Activated CD4-positive, alpha-beta memory T cell treated with anti-CD3 and anti-CD28 coated beads for 36 hours (primary cell): ENCODE results near the gene ADAMTSL4. TPM values are rescaled to one million over a fixed set of nuclear protein-coding genes. Genes with fewer than 3 reads are reported as not detected.
A peak's percentile ranks its signal among the peaks of the same experiment; 100 is the strongest.

Source experiments
- CTCF ChIA-PET: fragments of 350-600 bp; sonication (Branson Sonifier 250); formaldehyde crosslinking; loops from one replicate; lab custom pipeline; 2021; ENCODE audit warnings: antibody characterized with exemption, inconsistent platforms; lab: Charles Lee
- POLR2A ChIA-PET: fragments of 350-600 bp; sonication (Branson Sonifier 250); formaldehyde crosslinking; loops from one replicate; lab custom pipeline; 2021; ENCODE audit warnings: antibody characterized with exemption; lab: Charles Lee
- DNase-seq: peaks from one replicate; pipeline ENCODE4 v3.0.0-alpha.2; 2020
- H3K27ac Mint-ChIP-seq: one replicate; pipeline ENCODE4 v1.8.0; 2021; ENCODE audit warnings: mixed read lengths
- H3K27me3 Mint-ChIP-seq: one replicate; pipeline ENCODE4 v1.8.0; 2021; ENCODE audit warnings: mixed read lengths
- H3K36me3 Mint-ChIP-seq: one replicate; pipeline ENCODE4 v1.8.0; 2021; ENCODE audit warnings: mixed read lengths
- H3K4me1 Mint-ChIP-seq: one replicate; pipeline ENCODE4 v1.8.0; 2021; ENCODE audit warnings: low read depth, mixed read lengths
- H3K4me3 Mint-ChIP-seq: one replicate; pipeline ENCODE4 v1.8.0; 2021; ENCODE audit warnings: mild to moderate bottlenecking, mixed read lengths
- H3K9me3 Mint-ChIP-seq: one replicate; pipeline ENCODE4 v1.8.0; 2021; ENCODE audit warnings: mixed read lengths
- intact Hi-C: fragments of 100-400 bp; cut with micrococcal nuclease; formaldehyde crosslinking; loops from one replicate; pipeline ENCODE4 v1.15.1; 2023
- total RNA-seq, 2 experiments: library from RNA; stranded (reverse); gene quantifications; one replicate each; pipeline ENCODE4 v1.2.3, GENCODE V29; 2021

The ADAMTSL4 gene
- total RNA-seq, result 1 to 10 TPM; 1.1 TPM

DNA sequence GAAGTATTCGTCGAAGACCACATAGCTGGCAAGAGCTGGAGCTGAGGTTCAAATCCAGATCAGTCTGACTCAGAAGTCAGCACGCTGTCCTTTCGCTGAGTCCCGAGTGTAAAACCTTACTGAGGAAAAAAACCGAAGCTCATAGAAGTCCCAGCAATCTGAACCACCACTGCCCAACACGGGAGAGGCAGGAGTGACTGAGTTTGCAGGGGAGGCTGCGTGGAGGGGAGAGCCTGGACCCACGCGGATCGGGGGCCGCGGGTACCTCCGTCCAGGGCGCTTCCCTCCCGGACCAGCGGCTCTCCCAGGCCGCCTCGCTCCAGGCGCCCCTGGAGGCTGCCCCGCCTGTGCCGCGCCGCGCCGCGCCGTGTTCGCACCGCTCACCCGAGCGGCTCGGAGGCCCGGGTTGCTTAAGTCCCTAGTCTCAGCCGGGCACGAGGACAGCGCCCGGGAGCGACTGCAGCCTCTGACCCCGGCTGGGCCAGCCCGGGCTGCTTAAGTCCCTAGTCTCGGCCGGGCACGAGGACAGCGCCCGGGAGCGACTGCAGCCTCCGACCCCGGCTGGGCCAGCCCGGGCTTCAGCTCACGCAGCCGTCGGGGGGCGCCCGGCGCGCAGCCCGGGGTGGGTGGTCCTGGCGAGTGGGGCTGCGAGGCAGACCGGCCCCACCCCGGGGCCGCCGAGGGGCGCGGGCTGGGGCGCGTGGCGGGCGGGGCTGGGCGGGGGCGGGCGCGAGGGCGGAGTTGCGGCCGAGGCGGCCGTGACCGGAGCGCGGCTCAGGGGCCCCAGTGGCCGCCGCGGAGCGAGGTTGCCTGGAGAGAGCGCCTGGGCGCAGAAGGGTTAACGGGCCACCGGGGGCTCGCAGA, at the start of gene ADAMTSL4:
ADAMTSL4 (plus strand) TSS at position 777 of the 864 bp plus-strand sequence. CDS start 2,881 bp downstream, outside the sequence.
- Mint-ChIP-seq H3K4me3 (peak within 1 kb of the TSS; percentile 70), H3K36me3 (no peaks in the 10 kb centered on the region), H3K27me3 (peaks cover 30% of the 10 kb centered on the region), H3K4me1 (peaks cover 30% of the 10 kb centered on the region), H3K27ac (no peak within 1 kb of the TSS), H3K9me3 (no peaks in the 10 kb centered on the region)
- CTCF ChIA-PET, result interaction anchor here (0.7 to 6.3 kb wide), 6 partner anchors 12 to 392 kb away, joined by 3 to 51 read pairs (median 6); partner anchors contain the start of gene FALEC
- DNase-seq, result peak; percentile 56
- POLR2A ChIA-PET, result interaction anchor here (1.0 to 1.6 kb wide), 4 partner anchors 14 to 79 kb away, joined by 3 to 5 read pairs (median 3); partner anchors contain the start of gene FALEC
- intact Hi-C loops, result no loop called here

GRCh38 chr1:150505431-150505830, 43.8 kb upstream of the ADAMTSL4 start:
- H3K27me3 Mint-ChIP-seq, result no peaks in the 10 kb centered on the region
- no peak overlapping the region for H3K4me3 Mint-ChIP-seq
- H3K4me1 Mint-ChIP-seq, result peaks cover 3% of the 10 kb centered on the region
- H3K36me3 Mint-ChIP-seq, result peaks cover 23% of the 10 kb centered on the region
- ChIA-PET POLR2A (no interaction called here), CTCF (no interaction called here)
- no peak overlapping the region for H3K27ac Mint-ChIP-seq
- intact Hi-C loops, result no loop called here
- no peaks in the 10 kb centered on the region for H3K9me3 Mint-ChIP-seq
- no peak for DNase-seq

DNA sequence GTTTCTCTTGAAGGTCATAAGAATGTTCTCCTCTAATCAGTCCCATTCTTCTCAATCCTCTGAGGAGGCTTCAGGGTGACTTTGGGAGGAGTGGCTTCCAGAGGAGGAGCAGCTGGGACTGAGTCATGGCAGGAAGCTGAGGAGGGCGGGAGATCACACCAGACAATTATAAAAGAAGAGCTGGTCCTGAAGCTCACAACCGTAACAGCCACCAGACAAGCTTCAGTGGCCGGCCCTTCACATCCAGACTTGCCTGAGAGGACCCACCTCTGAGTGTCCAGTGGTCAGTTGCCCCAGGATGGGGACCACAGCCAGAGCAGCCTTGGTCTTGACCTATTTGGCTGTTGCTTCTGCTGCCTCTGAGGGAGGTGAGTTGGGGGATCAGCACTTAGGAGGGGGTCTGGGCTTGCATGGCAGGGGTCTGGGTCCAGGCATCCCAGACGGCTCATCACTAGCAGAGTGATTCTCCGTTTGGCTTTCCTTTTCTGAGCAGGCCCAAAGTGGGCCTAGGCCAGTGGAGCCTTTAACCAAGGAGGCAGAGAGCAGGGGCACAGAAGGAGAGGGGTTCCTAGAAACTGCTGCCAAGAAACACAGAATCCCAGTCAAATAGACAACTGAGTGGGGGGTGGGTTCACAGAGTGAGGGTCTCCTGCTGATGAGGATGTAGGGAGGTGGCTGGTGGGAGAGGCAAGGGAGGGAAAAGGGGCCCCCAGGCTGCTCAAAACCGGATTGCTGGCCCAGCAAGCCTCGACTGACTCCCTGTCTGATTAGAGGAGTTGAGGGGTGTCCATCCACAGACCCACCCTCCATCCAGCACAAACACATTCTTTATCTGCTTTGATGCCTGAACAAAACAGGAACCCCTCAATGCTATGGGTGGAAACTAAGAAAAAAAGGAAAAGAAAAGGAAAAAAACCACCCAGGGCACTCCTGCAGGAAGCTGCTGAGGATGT, 41.0 kb upstream of the ADAMTSL4 start, which contains the start of gene ECM1:
ECM1 (plus strand) TSS at position 198 of the 953 bp plus-strand sequence; CDS start at position 299, 101 bp downstream.
- Mint-ChIP-seq H3K4me1 (peaks cover 3% of the 10 kb centered on the region), H3K36me3 (peaks cover 21% of the 10 kb centered on the region), H3K27ac (no peak within 1 kb of the TSS), H3K4me3 (no peak within 1 kb of the TSS), H3K9me3 (no peaks in the 10 kb centered on the region), H3K27me3 (no peaks in the 10 kb centered on the region)
- ChIA-PET POLR2A (no interaction called here), CTCF (no interaction called here)
- no peak for DNase-seq
- intact Hi-C loops, result no loop called here

DNA sequence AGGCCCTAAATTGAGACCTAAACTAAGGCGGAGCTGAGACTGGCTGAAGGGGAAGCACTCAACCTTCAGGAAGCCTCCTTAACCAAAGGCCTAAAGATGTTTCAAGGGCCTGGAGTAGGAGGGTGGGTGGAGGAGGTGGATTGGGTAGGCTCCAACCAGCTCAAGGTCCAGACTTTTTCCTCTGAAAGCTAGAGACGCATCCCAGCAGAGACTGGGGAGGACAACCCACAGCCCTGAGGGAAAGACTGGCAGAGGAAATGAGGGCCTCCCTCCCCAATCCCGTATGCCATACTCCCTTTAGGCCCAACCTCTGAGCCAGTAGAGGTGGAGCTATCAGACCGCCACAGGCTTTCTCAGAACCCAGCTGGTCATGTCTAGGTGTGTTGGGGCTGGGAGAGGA, 40.2 kb upstream of the ADAMTSL4 start:
- H3K27ac Mint-ChIP-seq, result no peak overlapping the region
- no peak for DNase-seq
- H3K27me3 Mint-ChIP-seq, result no peaks in the 10 kb centered on the region
- no peak overlapping the region for H3K4me3 Mint-ChIP-seq
- peaks cover 20% of the 10 kb centered on the region for H3K36me3 Mint-ChIP-seq
- H3K4me1 Mint-ChIP-seq, result peaks cover 3% of the 10 kb centered on the region
- no peaks in the 10 kb centered on the region for H3K9me3 Mint-ChIP-seq
- ChIA-PET POLR2A (no interaction called here), CTCF (no interaction called here)
- intact Hi-C loops, result no loop called here

GRCh38 chr1:150511551-150511950, 37.7 kb upstream of the ADAMTSL4 start:
- CTCF ChIA-PET, result no interaction called here
- H3K9me3 Mint-ChIP-seq, result no peaks in the 10 kb centered on the region
- H3K36me3 Mint-ChIP-seq, result peaks cover 9% of the 10 kb centered on the region
- no peak for DNase-seq
- POLR2A ChIA-PET, result no interaction called here
- H3K4me3 Mint-ChIP-seq, result no peak overlapping the region
- no peak overlapping the region for H3K27ac Mint-ChIP-seq
- no peaks in the 10 kb centered on the region for H3K27me3 Mint-ChIP-seq
- H3K4me1 Mint-ChIP-seq, result peaks cover 11% of the 10 kb centered on the region
- intact Hi-C loops, result loop anchor here (10.0 kb wide), 1 partner anchor 257 kb away; the partner anchor contains the start of gene CA14

- peaks cover 4% of the 10 kb centered on the region for H3K36me3 Mint-ChIP-seq
- H3K4me1 Mint-ChIP-seq, result peaks cover 14% of the 10 kb centered on the region
- DNase-seq, result no peak
- intact Hi-C loops, result loop anchor here (10.0 kb wide), 1 partner anchor 257 kb away; the partner anchor contains the start of gene CA14
- H3K9me3 Mint-ChIP-seq, result no peaks in the 10 kb centered on the region
- H3K27ac Mint-ChIP-seq, result no peak overlapping the region
- ChIA-PET POLR2A (no interaction called here), CTCF (interaction anchor here (0.6 kb wide), 1 partner anchor 12 kb away, joined by 3 read pairs; no protein-coding TSS in a partner anchor)
- no peaks in the 10 kb centered on the region for H3K27me3 Mint-ChIP-seq
- no peak overlapping the region for H3K4me3 Mint-ChIP-seq
These were observed 37.1 kb upstream of the ADAMTSL4 start for GRCh38 chr1:150511985-150512660.

GRCh38 chr1:150512846-150513245, 36.4 kb upstream of the ADAMTSL4 start:
- H3K4me3 Mint-ChIP-seq, result no peak overlapping the region
- POLR2A ChIA-PET, result no interaction called here
- intact Hi-C loops, result loop anchor here (10.0 kb wide), 1 partner anchor 258 kb away; the partner anchor contains the start of gene CA14
- H3K9me3 Mint-ChIP-seq, result no peaks in the 10 kb centered on the region
- DNase-seq, result no peak
- H3K27me3 Mint-ChIP-seq, result no peaks in the 10 kb centered on the region
- H3K36me3 Mint-ChIP-seq, result no peaks in the 10 kb centered on the region
- no peak overlapping the region for H3K27ac Mint-ChIP-seq
- CTCF ChIA-PET, result no interaction called here
- H3K4me1 Mint-ChIP-seq, result peaks cover 12% of the 10 kb centered on the region

DNA sequence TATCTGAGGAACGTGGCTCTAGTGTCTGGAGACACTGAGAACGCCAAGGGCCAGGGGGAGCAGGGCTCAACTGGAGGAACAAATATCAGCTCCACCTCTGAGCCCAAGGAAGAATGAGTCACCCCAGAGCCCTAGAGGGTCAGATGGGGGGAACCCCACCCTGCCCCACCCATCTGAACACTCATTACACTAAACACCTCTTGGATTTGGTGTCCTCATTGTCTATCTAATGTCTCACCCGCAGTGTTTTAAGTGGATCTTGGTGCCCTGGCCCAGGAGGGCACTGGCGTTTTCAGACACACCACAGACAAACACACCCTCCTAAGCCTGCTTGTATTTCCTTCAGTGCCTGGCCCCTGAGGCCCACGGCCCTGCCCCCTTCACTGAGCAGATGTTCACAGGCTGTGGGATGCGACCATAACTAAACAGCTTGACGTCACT, 35.8 kb upstream of the ADAMTSL4 start:
- intact Hi-C loops, result loop anchor here (10.0 kb wide), 1 partner anchor 259 kb away; the partner anchor contains the start of gene CA14
- peaks cover 11% of the 10 kb centered on the region for H3K4me1 Mint-ChIP-seq
- no peak overlapping the region for H3K27ac Mint-ChIP-seq
- DNase-seq, result no peak
- no peaks in the 10 kb centered on the region for H3K9me3 Mint-ChIP-seq
- ChIA-PET CTCF (interaction anchor here (3.9 kb wide), 1 partner anchor 19 kb away, joined by 32 read pairs; no protein-coding TSS in a partner anchor), POLR2A (no interaction called here)
- no peaks in the 10 kb centered on the region for H3K27me3 Mint-ChIP-seq
- no peak overlapping the region for H3K4me3 Mint-ChIP-seq
- no peaks in the 10 kb centered on the region for H3K36me3 Mint-ChIP-seq

GRCh38 chr1:150514260-150514659, 34.9 kb upstream of the ADAMTSL4 start:
- no peak overlapping the region for H3K27ac Mint-ChIP-seq
- H3K4me3 Mint-ChIP-seq, result peak overlapping the region; percentile 83
- intact Hi-C loops, result loop anchor here (2.0 to 10.0 kb wide), 2 partner anchors 19 to 259 kb away; partner anchors contain the start of gene CA14
- H3K27me3 Mint-ChIP-seq, result no peaks in the 10 kb centered on the region
- no peak for DNase-seq
- ChIA-PET POLR2A (no interaction called here), CTCF (interaction anchor here (0.7 to 4.0 kb wide), 3 partner anchors 19 to 558 kb away, joined by 3 to 32 read pairs (median 21); no protein-coding TSS in a partner anchor)
- H3K4me1 Mint-ChIP-seq, result peaks cover 11% of the 10 kb centered on the region
- no peaks in the 10 kb centered on the region for H3K36me3 Mint-ChIP-seq
- H3K9me3 Mint-ChIP-seq, result no peaks in the 10 kb centered on the region

DNA sequence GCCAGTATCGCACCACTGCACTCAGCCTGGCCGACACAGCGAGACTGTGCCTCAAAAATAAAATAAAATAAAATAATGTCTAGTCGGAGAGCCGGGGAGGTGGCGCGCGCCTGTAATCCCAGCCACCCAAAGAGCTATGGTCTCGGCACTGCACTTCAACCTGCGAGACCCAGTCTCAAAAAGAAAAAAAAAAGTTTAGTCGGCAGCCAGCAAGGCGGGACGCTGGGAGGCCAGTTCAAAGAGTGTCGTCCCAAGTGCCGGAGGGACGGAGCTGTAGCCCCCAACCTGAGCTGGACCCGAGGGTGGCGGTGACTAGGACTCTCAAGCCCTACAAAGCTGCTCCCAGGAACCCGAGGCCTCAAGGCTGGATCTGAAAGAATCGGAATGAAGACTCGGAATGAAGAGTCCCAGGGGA, 34.3 kb upstream of the ADAMTSL4 start:
- Mint-ChIP-seq H3K9me3 (no peaks in the 10 kb centered on the region), H3K27ac (no peak overlapping the region), H3K27me3 (no peaks in the 10 kb centered on the region), H3K36me3 (no peaks in the 10 kb centered on the region), H3K4me1 (peaks cover 11% of the 10 kb centered on the region), H3K4me3 (peak overlapping the region; percentile 83)
- CTCF ChIA-PET, result interaction anchor here (0.6 to 4.0 kb wide), 7 partner anchors 18 to 557 kb away, joined by 3 to 32 read pairs (median 3); no protein-coding TSS in a partner anchor
- intact Hi-C loops, result loop anchor here (1.0 to 10.0 kb wide), 4 partner anchors 18 to 260 kb away; partner anchors contain the start of genes CA14 and TARS2
- POLR2A ChIA-PET, result interaction anchor here (0.6 to 2.2 kb wide), 6 partner anchors 28 to 878 kb away, joined by 3 to 11 read pairs (median 4); partner anchors contain the start of genes RPRD2 and TARS2
- no peak for DNase-seq
